Right renal cortex interstitium (tissue), 3 donors: ENCODE measurements around the gene SEMA5B. TPM values are rescaled to one million over a fixed set of nuclear protein-coding genes. Genes with fewer than 3 reads are reported as not detected.

Source experiments
- DNase-seq, 3 donors: peaks; one replicate each; pipeline ENCODE4 v3.0.0-alpha.2; 2013; ENCODE audit warnings: low read depth in 3 of 3, low spot score in 2 of 3
- polyA plus RNA-seq, 3 donors: library from polyadenylated mRNA; unstranded; fragments of 120-200 nt; gene quantifications; one replicate each; pipeline ENCODE4 v1.2.1, GENCODE V29; 2013; ENCODE audit not compliant: insufficient read length in 3 of 3

The SEMA5B gene
- polyA plus RNA-seq, 3 donors, result 17.5 to 25.6 (median 23.4) TPM

GRCh38 chr3:122930063-122930997 lies 97.2 kb downstream of the SEMA5B start:
- no peak for DNase-seq

DNA sequence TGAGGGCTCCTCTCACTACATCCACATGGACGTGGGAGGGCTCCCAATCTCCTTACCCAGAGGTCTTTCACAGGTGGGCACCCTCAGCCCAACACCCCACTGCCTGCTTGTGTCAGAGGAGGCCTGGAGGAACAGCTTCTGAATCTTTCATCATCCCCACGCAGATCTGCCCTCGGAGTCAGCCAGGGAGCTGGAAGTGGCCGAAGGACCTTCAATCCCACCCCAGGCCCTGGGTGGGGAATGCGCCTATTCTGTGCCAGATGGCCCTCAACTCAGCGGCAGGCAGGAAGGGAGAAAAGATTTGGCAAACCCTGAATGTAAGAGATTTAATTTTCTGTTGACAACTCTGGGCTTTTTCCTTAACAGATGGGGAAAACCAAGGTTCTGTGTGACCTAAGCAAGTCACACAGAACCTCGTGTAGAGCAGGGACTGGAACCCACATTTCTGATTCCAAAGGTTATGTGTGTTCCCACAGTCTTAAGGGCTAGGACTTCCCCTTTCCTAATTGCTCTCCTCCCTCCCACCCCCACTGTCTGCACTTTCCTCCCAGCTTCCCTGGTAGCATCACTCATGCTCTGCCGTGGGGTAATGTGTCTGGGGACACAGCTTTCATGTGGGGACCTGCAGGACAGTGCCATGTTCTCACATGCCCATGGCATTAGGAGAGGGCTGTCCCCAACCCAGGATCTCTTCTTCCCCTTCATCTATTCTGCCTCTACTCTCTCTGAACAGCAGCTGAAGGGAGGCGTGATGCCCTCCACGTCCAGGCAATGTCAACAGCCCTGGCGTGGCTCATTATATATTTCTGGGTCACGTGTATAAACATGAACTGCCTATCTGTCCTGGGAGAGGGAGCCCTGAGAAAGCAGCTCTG lies 98.1 kb downstream of the SEMA5B start:
- no peak for DNase-seq

DNA sequence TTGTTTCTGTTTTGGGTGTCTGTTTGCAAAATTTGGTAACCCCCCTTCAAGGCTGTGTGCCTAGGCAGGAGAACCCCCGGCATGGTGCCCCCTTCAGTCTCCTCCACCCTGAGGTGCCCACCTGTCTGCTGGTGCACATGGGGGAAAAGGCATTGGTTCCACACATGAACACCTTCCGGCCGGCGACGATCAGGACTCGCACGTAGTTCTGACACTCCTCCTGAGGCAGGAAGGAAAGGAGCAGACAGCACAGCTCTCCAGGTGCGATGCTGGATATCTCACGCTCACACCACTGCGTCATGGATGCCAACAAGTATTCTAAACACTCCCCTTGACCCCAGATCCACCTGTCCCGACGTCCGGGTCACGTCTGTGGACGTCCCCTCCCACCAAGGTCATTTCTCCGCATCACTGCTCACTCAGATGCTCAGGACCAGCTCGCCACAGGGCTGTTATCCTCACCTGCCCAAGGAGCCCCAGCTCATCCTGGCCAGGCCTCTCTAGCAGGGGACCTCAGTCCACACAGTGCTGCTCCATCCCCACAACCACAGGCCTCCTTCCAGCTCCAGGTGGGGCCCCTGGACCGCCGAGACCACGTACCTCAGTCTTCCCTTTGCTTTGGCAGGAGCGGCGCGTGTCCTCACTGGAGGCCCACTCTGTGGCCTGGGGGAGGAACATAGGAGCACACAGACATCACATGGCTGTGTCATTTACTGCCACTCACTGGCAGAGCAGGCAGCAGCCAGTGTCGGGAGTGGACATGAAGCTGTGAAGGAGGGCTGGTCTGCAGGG lies 99.0 kb downstream of the SEMA5B start:
- no peak for DNase-seq

DNA sequence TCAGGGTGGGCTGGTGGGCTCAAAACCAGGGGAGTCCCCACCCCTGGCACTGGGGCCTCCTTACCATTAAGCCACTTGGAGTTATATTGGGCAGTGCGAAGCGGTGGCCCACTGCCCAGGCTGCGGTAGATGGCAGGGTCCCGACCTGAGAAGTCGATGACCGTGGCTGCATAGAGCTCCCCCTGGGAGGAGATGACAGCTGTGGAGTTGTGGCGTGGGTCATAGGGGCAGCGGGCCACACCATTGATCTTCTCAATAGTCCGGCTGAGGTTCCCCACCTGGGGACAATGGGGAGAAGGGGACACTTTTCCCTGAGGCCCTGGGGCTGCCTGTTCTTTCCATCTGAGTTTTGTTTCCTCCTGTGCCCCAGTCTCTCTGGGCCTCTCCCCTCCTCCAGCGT lies 99.8 kb downstream of the SEMA5B start:
- DNase-seq, result no peak

DNA sequence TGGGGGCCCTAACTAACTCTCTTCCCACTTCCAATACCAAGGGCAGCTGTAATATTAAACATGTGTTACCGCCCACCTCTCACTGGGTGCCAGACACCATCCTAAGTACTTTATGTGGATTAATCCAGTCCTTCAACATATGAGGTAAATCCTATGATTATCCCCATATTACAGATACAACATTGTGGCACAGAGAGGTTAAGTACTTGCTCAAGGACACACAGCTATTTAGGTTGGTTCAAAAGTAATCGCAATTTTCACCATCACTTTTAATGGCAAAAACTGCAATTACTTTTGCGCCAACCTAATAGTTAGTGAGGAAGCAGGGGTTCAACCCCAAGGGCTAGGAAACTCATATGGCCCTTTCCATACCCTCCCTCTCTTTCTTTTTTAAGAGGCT lies 100.8 kb downstream of the SEMA5B start:
- no peak for DNase-seq

- no peak for DNase-seq
Measured at GRCh38 chr3:122926322-122926721, 101.2 kb downstream of the SEMA5B start.

DNA sequence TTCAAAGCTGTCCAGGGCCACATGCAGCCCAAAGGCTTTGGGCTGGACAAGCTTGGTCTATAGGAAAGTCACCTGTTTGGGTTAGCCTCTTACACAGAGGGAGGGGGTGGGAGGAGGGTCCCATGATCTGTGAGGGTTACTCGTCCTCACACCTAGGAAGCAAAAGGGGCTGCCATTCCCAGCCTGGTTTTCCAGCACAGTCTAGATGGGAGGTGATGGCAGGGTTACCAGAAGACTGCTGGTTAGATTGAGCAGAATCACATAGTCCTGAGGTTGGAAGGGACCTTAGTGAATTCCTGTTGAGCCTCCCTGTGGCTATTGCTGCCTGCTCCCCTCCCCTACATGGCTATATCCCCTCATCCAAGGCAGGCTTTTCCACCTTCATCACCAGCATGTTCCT lies 101.8 kb downstream of the SEMA5B start:
- DNase-seq, result no peak

GRCh38 chr3:122924056-122924455 lies 103.5 kb downstream of the SEMA5B start:
- DNase-seq, result no peak

- no peak for DNase-seq
Measured at GRCh38 chr3:122923611-122924010, 104.0 kb downstream of the SEMA5B start.

DNA sequence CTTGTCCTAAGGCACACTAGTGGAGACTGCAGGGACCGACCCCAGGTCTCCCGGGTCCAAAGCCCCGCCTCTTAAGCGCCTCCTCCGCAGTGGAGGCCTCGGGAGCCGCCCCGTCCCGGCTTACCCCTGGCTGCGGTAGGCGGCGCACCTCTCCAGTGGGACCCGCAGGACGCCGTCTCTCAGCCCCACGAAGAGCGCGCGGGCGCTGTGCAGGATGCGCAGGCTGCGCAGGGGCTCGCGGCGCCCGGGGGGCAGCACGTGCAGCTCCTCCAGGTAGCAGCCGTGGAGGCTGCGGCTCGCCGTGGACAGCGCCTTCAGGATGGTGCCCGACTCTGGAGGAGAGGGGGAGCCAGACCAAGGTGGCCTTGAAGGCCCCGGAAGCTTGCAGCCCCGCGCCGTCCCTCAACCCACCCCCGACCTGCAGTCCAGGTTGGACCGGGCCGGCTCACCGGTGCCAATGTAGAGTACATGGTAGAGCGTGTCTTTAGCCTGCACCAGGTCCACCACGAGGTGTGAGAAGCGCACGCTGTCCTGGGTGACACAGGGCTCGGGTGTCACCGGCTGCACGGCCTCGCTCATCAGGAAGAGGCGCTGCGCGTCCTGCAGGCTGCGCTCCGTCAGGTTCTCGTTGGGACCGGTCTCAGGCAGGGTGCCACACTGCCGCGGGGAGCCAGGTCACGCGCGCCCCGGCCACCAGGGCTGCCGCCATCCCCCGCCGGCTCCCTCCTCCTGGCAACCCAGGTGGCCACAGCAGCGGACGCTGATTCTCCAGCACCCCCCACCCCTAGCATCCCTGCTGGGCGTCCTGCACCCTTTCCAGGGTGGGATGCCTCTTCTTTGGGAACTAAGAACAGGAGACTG lies 105.5 kb downstream of the SEMA5B start:
- DNase-seq, result no peak

DNA sequence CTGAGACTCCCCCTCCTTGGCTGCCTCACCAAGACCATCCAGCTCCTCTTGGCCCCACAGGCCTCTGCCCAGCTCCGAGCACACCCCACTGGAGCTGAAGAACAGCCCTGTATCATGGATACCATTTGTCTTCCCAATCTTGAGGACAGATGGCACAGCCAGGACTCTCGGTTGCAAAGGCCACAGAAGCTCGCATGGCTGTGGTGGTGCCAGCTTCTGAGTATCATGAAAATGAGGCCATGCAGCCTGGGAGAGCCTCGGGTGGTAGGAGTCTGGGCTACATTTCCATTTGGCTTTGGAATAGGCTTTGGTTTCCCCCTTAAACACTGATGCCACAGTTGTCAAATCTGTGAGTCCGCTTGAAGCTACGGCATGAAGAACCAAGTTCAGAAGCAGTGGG lies 106.6 kb downstream of the SEMA5B start:
- DNase-seq, result no peak

DNA sequence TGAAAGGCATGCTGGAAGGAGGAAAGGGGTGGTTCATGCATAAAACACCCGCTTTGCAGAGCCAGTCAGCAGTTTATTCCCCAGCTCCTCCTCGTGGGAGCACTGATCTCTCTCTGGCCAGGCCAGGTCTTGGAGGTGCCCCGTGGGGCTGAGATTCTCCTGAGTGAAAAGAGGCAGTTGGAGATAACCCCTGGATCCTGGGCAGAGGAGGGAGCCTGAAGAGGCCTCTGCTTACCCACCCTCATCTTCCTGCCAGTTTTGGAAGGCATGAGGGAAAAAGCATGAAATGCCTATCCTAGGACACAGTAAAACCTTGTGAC lies 108.3 kb downstream of the SEMA5B start:
- DNase-seq, result no peak

GRCh38 chr3:122918576-122919290 lies 108.8 kb downstream of the SEMA5B start:
- DNase-seq, result peak in 1 of 3 donors; percentile 24

DNA sequence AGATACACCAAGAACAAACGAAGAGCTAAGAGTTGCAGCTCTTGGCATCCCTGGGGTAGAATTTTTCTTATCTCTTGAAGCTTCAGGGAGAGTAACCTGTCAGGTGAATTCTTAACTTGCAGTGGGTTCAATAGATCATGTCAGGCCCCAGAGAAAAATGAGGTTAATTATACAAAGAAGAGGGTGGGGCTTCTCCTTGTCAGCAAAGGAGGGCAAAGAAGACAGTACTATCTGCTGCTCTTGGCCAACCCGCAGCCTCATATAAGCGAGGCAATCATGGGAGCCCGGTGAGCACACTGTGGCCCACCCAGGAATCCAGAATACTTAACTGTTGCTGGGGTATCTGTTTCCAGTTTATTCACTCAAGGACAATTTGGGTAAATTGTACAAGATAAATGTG lies 110.2 kb downstream of the SEMA5B start:
- no peak for DNase-seq

- DNase-seq, result no peak
Measured at GRCh38 chr3:122916580-122916979, 111.0 kb downstream of the SEMA5B start.

GRCh38 chr3:122916084-122916483 lies 111.5 kb downstream of the SEMA5B start:
- no peak for DNase-seq

GRCh38 chr3:122915300-122916055 lies 112.1 kb downstream of the SEMA5B start:
- DNase-seq, result no peak

GRCh38 chr3:122913539-122914100 lies 113.9 kb downstream of the SEMA5B start:
- no peak for DNase-seq
